NCI-H1436 treated with DMSO at 0.1 percent for 48 hours (cell line): ENCODE data around the gene DMXL2.
"Not testable (repeated sequence)": the region's sequence is repeated elsewhere in the genome, so short reads cannot be mapped to it uniquely, and the experiment has no call there.

Experiments used
- DNase-seq: peaks from one replicate; lab custom pipeline; 2025; lab: John Stamatoyannopoulos, UW

Gene DMXL2

GRCh38 chr15:51575775-51576174, 46.8 kb downstream of the DMXL2 start:
- DNase-seq = no peak

- not testable (repeated sequence) for DNase-seq
Measured at GRCh38 chr15:51573352-51573751, 49.2 kb downstream of the DMXL2 start.

- not testable (repeated sequence) for DNase-seq
Measured at GRCh38 chr15:51568939-51569784, 53.4 kb downstream of the DMXL2 start.

GRCh38 chr15:51561271-51561670, 61.3 kb downstream of the DMXL2 start:
- DNase-seq = no peak

GRCh38 chr15:51558876-51559275, 63.7 kb downstream of the DMXL2 start:
- DNase-seq = no peak

- DNase-seq = no peak
Measured at GRCh38 chr15:51558411-51558810, 64.2 kb downstream of the DMXL2 start.

GRCh38 chr15:51550841-51551240, 71.7 kb downstream of the DMXL2 start:
- no peak for DNase-seq

GRCh38 chr15:51547656-51548055, 74.9 kb downstream of the DMXL2 start:
- DNase-seq = no peak

GRCh38 chr15:51536965-51537574, 85.5 kb downstream of the DMXL2 start:
- no peak for DNase-seq

GRCh38 chr15:51533672-51534398, 88.7 kb downstream of the DMXL2 start:
- no peak for DNase-seq

GRCh38 chr15:51526955-51527354, 95.6 kb downstream of the DMXL2 start:
- DNase-seq = no peak

- no peak for DNase-seq
Measured at GRCh38 chr15:51524376-51524775, 98.2 kb downstream of the DMXL2 start.

- no peak for DNase-seq
Measured at GRCh38 chr15:51516291-51516690, 106.3 kb downstream of the DMXL2 start.

- DNase-seq = no peak
Measured at GRCh38 chr15:51505251-51505650, 117.3 kb downstream of the DMXL2 start.

GRCh38 chr15:51503003-51503402, 119.6 kb downstream of the DMXL2 start:
- no peak for DNase-seq

GRCh38 chr15:51499379-51499976, 123.1 kb downstream of the DMXL2 start:
- DNase-seq = peak; percentile 11

- no peak for DNase-seq
Measured at GRCh38 chr15:51497806-51498205, 124.8 kb downstream of the DMXL2 start.

- no peak for DNase-seq
Measured at GRCh38 chr15:51496246-51496645, 126.3 kb downstream of the DMXL2 start.

GRCh38 chr15:51494411-51495314, 127.9 kb downstream of the DMXL2 start:
- DNase-seq = no peak

- DNase-seq = no peak
Measured at GRCh38 chr15:51493892-51494291, 128.7 kb downstream of the DMXL2 start.

GRCh38 chr15:51492528-51492927, 130.0 kb downstream of the DMXL2 start:
- DNase-seq = no peak
